Suprapubic skin (tissue), 4 donors: ENCODE results near the gene FOLR2.

Experiments used
- CTCF ChIP-seq, 2 donors: fragments of 200-600 bp in 1 of 2; fragments of 450-650 bp in 1 of 2; sonication (generic) in 1 of 2; IDR thresholded peaks; one replicate each; pipeline ENCODE4 v1.5.1; 2016 to 2019; ENCODE audit warnings: antibody characterized with exemption in 2 of 2, mild to moderate bottlenecking in 1 of 2, moderate library complexity in 1 of 2
- EP300 ChIP-seq: sonication (generic); formaldehyde crosslinking; IDR thresholded peaks from one replicate; pipeline ENCODE4 v1.6.1; 2017; ENCODE audit warnings: antibody characterized with exemption
- POLR2A ChIP-seq, 2 donors: fragments of 450-650 bp; IDR thresholded peaks; one replicate each; pipeline ENCODE4 v1.6.1; 2017; ENCODE audit warnings: antibody characterized with exemption in 2 of 2, mild to moderate bottlenecking in 2 of 2, moderate library complexity in 2 of 2
- POLR2AphosphoS5 ChIP-seq, 3 donors: sonication (generic); formaldehyde crosslinking; IDR thresholded peaks; one replicate each; pipeline ENCODE4 v1.6.1; 2017; ENCODE audit warnings: antibody characterized with exemption in 3 of 3

DNA sequence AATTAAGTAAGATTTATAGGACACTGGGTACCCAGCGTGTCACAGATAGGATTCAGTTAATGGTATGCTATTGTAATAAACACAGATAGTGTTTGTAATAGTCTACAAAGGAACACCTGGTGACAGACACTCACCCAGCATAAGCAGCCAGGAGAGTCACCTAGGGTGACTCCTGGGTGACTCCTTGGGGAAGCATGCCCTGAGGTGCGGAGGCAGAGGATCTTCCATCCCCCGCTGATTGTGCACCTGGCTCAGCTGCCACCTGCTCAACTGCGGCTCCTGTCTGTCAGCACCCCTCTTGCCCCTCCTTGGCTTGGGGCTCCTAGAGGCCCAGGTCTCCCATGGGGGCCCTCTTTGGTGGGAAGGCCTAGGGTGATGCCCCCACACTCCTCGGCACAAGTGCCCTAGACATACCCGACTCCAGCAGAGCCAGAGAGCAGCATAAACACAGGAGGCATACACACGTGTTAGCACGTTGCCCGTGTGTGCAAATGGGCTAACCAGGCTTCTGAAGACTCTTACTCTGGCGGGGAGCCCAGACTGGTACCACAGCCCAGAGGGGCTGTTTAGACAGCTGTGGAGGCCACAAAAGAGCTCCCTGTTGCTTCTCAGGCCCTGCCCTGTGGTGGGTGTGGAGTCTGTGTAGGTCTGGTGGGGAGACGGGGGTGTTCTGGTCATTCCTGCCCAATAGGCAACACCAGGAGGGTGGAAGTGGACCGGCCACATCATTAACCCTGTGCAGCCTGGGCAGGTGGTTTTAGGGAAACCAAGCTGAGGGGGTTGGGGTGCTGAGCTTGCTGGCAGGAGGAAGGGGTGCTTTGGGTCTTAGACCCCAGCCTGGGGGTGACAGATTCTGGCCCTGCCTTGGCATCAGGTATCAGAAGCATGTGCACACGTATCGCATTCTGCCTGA, 11.0 kb downstream of the FOLR2 start:
- TF ChIP-seq CTCF (IDR thresholded peaks at IDR 0.05) (no peak), POLR2AphosphoS5 (IDR thresholded peaks at IDR 0.05) (no peak), POLR2A (IDR thresholded peaks at IDR 0.05) (no peak), EP300 (no peak)
